Esophagus (tissue), 2 donors: ENCODE data around the gene BMPER. TPM values are rescaled to one million over a fixed set of nuclear protein-coding genes. Genes with fewer than 3 reads are reported as not detected.

Source experiments
- H3K27ac ChIP-seq, 2 donors: one replicate each; pipeline ENCODE4 v1.5.1; 2013; ENCODE audit warnings: low read depth in 2 of 2, mild to moderate bottlenecking in 2 of 2, inconsistent platforms in 1 of 2, low read length in 1 of 2, moderate library complexity in 1 of 2
- H3K27me3 ChIP-seq, 2 donors: one replicate each; pipeline ENCODE4 v1.6.1; 2013; ENCODE audit warnings: low read length in 2 of 2, control low read depth in 1 of 2, mild to moderate bottlenecking in 1 of 2; ENCODE audit not compliant: insufficient read depth in 2 of 2, control insufficient read depth in 1 of 2
- H3K36me3 ChIP-seq, 2 donors: one replicate each; pipeline ENCODE4 v1.6.1; 2013; ENCODE audit warnings: low read length in 1 of 2; ENCODE audit not compliant: control insufficient read depth in 2 of 2, insufficient read depth in 2 of 2
- H3K4me1 ChIP-seq, 2 donors: one replicate each; pipeline ENCODE4 v1.6.1; 2013; ENCODE audit warnings: low read length in 1 of 2; ENCODE audit not compliant: control insufficient read depth in 2 of 2, insufficient read depth in 2 of 2
- H3K4me3 ChIP-seq, 2 donors: one replicate each; pipeline ENCODE4 v1.5.1; 2013; ENCODE audit warnings: low read length in 2 of 2, mild to moderate bottlenecking in 2 of 2, low read depth in 1 of 2, moderate library complexity in 1 of 2
- H3K9me3 ChIP-seq, 2 donors: one replicate each; pipeline ENCODE4 v1.6.1; 2013; ENCODE audit warnings: mild to moderate bottlenecking in 2 of 2, low read depth in 1 of 2, low read length in 1 of 2, moderate library complexity in 1 of 2; ENCODE audit not compliant: control insufficient read depth in 2 of 2, insufficient read depth in 1 of 2
- whole genome bisulfite sequencing, 2 donors: extraction: QIAGEN DNeasy Blood & Tissue Kit; methylation state at CpG; one replicate each; pipeline ENCODE4 v1.1.7; 2013; 5-methylcytosine and 5-hydroxymethylcytosine counted together
- polyA plus RNA-seq, 2 donors: library from polyadenylated mRNA; stranded (reverse); fragments of 200-250 nt; gene quantifications; one replicate each; pipeline ENCODE4 v1.2.3, GENCODE V29; 2013
- donor health status: healthy with polysubstance abuse.
- donor health status: Bipolar disorder and iron deficiency.

Gene BMPER
- polyA plus RNA-seq, 2 donors: 0.06 to 0.19 TPM

DNA sequence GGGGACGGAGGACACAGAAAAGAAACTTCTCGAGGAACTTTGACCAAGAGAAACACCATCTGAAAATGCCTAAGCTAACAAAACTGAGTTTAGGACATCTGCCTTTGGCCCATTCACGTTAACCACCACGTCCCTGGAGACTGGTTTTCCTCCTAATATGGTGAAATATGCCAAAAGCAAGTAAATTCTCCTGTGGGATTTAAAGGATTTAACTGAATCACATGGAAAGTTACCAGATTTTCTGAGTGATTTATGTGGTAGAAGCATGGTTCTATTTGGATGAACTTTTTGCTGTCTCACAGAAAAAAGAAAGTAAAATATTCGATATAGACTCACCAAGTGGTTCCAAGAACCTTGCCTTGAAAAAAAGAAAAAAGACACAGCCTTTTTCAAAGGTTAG lies 30.4 kb upstream of the BMPER start:
- Histone ChIP-seq H3K4me1 (no peaks in the 10 kb centered on the region), H3K9me3 (no peaks in the 10 kb centered on the region), H3K27me3 (no peaks in the 10 kb centered on the region), H3K36me3 (no peaks in the 10 kb centered on the region), H3K4me3 (no peak overlapping the region), H3K27ac (no peak overlapping the region)
- WGBS, 2 donors: 51 to 53% methylated on average over 5 of the region's 5 CpGs

DNA sequence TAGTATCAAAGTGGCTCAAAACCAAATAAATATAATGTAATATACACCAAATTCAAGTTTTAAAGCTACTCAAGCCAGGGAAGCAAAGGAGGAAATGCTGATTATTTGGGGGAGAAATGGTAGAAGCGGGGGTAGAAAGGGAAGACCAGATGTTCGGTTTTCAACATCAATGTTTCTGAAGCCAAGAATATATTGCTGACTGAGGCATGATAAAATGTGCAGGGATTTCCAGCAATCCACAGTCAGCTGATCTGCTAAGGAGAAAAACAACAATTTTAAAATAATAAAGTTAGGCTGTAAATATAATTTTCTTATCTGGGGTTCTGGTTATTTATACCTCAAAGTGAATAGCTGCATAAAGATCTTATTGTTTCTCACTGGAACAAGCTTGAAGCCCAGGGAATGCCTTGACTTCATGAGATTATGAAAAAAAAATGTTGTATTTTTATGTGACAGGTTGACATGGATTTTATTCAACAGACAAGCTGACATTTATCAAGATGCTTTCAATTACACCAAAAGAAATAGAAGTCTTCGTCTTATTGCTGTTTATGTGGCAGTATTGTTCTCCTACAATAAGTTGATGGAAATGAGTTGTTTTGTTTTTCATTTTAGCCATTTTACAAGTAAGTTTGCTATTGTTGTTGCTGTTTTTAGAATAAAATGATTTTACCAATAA lies 28.6 kb upstream of the BMPER start:
- no peak overlapping the region for H3K27ac ChIP-seq
- H3K9me3 ChIP-seq: no peaks in the 10 kb centered on the region
- WGBS, 2 donors: 65 to 74% methylated on average over 3 of the region's 3 CpGs

DNA sequence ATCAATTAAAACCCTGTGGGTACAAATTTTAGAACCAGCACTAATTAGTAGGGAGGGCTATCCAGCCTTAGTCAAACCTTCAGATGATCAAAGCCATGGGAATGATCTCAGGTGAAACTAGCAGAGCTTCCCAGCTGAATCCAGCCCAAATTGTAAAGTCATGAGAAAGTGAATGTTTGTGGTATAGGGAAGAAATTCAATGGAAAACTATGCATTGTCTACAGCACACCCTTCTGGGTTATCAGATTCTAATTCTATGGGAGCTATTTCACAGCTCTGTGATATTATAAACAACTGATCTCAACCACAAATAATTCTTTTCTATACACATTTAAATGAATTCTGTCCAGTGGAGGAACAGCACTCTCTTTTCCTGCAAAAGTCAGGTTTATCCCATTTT lies 24.6 kb upstream of the BMPER start:
- H3K4me1 ChIP-seq: no peaks in the 10 kb centered on the region
- no peaks in the 10 kb centered on the region for H3K36me3 ChIP-seq
- no peaks in the 10 kb centered on the region for H3K27me3 ChIP-seq
- no peaks in the 10 kb centered on the region for H3K9me3 ChIP-seq
- no peak overlapping the region for H3K27ac ChIP-seq
- no peak overlapping the region for H3K4me3 ChIP-seq

More for the DNA sequence above, 28.6 kb upstream of the BMPER start:
- Histone ChIP-seq H3K4me1 (no peaks in the 10 kb centered on the region), H3K27me3 (no peaks in the 10 kb centered on the region), H3K4me3 (no peak overlapping the region), H3K36me3 (no peaks in the 10 kb centered on the region)

DNA sequence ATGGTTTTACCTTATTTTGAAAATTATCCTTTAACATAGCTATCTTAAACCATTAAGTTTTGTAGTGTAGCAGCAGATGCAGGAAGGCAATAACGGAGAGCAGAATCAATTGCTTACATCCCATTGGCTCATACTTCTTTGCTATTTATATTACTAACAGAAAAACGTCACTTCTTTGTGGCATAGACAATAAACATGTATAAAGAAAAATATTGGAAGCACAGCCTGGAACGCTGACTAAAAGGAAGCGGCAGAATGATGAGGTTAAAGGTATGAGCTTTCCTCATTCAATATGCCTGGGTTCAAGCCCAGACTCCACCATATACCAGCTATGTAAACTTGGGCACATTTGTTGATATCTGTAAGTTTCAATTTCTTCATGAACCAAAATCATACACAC lies 24.0 kb upstream of the BMPER start:
- H3K27ac ChIP-seq: no peak overlapping the region
- 78 to 81% methylated on average over 4 of the region's 4 CpGs for WGBS, 2 donors

DNA sequence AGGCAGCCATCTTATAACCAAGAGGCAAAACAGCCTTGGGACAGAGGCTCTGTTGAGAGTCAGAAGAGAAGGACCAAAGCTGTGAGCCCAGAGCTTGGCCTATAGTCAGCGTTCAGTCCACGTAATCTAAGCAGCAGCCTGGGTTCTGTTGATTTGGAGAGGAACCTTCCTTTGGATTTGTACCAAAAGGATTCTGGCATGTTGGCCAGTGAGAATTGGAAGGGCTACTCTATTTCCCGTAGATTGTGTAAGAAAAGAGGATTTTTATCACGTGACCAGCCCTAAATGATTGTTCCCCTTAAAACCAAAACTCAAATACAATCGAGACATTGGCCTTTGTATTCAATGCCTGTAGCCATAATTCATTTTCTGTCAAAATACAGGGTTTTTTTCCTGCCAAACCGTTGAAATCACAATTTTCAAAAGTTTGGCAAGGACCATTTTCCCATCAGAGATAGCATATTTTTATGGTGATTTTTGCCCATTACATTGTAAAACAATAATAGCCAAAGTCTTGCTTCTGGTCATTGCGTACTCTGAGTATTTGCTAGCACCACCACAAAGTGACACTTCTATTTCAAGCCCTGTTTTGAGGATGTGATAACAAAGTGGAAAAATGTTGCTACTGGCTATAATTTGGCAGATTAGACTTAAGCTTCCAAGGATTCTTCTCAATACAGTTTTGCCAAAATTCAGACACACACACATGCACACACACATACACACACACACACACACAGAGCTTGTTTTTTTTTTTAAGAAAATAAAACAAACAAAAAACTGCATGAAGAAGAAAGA lies 23.1 kb upstream of the BMPER start:
- H3K4me1 ChIP-seq: no peaks in the 10 kb centered on the region
- no peaks in the 10 kb centered on the region for H3K9me3 ChIP-seq
- WGBS, 2 donors: 68 to 69% methylated on average over 7 of the region's 7 CpGs
- no peaks in the 10 kb centered on the region for H3K36me3 ChIP-seq
- no peaks in the 10 kb centered on the region for H3K27me3 ChIP-seq
- no peak overlapping the region for H3K4me3 ChIP-seq
- H3K27ac ChIP-seq: no peak overlapping the region

More for the DNA sequence above, 24.0 kb upstream of the BMPER start:
- Histone ChIP-seq H3K9me3 (no peaks in the 10 kb centered on the region), H3K4me3 (no peak overlapping the region), H3K36me3 (no peaks in the 10 kb centered on the region), H3K27me3 (no peaks in the 10 kb centered on the region), H3K4me1 (no peaks in the 10 kb centered on the region)

DNA sequence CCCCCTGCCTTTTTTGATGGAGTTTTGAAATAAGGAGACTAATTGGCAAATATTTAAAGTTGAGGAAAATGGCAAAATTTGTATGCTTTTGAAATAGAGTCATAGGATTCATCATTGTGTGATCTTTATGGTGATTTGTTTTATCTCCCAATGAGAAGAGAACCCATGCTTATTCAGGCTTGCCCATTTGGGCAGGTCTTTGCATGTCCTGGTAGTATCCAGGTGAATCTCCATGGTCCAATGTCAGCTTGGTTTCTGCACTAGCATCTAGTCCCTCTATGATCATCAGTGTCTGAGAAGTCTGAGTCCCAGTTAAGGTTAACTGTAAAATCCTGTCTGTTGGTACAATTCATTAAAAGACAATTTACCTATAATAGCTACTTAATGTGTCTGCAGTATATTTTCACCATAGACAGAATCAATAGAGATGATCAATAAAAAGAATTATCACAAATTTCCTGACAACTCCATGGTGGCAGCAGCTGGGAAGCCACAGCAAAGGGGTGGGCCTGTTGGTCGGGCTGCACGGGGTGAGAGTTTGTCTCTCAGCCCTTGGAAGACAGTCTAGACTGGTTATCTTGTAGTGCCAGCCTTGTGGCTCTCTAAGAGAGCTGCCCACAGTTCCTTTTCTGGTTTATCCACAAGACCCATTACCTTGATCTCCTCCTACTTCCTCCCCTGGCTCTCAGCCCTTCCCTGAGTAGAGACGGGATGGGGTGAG lies 22.2 kb upstream of the BMPER start:
- Histone ChIP-seq H3K27me3 (no peaks in the 10 kb centered on the region), H3K27ac (no peak overlapping the region), H3K4me3 (no peak overlapping the region), H3K4me1 (no peaks in the 10 kb centered on the region), H3K9me3 (no peaks in the 10 kb centered on the region), H3K36me3 (no peaks in the 10 kb centered on the region)
- WGBS, 2 donors: 38 to 49% methylated on average over 3 of the region's 3 CpGs

DNA sequence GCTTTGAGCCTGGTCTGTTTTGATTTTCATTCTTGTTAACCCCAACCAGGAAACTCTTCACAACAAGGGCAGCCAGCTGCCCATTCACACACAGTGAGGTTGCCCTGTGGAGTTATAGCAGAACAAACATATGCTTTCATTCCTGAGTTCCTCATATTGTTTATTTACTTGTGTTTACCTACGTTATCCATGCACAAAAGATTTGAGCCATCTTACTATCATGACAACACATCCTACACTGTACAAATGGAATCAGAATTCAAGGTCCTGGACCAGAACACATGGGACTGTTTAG lies 21.7 kb upstream of the BMPER start:
- Histone ChIP-seq H3K27me3 (no peaks in the 10 kb centered on the region), H3K4me1 (no peaks in the 10 kb centered on the region), H3K27ac (no peak overlapping the region), H3K36me3 (no peaks in the 10 kb centered on the region), H3K9me3 (no peaks in the 10 kb centered on the region), H3K4me3 (no peak overlapping the region)
- 50 to 69% methylated on average over 1 of the region's 1 CpG for WGBS, 2 donors

DNA sequence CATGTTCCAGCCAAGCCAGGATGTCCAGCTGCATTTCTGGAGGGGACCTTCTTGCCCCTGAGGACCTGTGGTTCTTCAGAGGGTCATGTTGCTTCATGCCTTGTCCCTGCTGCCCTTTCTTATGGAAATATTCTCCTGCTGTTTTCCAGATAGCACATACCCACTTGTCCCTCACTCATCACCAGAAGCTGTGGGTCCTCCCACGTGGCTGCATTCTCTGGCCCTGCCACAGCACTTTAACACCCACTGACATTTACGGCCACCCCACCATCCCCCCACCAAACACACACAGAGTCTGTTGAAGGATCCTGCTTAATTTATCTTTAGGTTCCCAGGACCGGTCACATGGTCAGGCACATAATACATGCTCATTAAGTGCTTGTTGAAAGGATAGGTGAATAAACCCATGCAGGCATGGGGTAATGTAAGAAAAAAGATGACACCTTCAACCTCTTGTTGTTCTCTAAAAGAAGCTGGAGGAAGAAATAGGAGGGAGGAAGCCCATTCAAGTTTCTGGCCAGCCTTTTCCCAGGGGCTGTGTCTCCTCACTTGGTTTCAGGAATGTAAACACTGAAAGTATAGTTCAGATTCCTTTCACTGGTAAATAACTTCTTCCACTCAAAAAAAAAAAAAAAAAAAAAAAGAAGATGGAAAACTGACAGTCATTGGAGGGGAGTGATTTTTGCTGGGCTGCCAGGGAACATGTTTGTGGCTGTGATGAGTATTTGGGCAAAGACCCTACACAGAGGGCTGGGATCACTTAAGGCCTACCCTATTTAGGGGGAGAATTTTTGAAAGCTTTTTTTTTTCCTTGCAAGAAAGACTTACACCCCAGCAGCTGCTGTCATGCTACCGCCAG lies 19.8 kb upstream of the BMPER start:
- Histone ChIP-seq H3K36me3 (no peaks in the 10 kb centered on the region), H3K4me3 (no peak overlapping the region), H3K4me1 (no peaks in the 10 kb centered on the region), H3K9me3 (no peaks in the 10 kb centered on the region), H3K27me3 (no peaks in the 10 kb centered on the region), H3K27ac (no peak overlapping the region)
- WGBS, 2 donors: 70 to 82% methylated on average over 4 of the region's 4 CpGs

DNA sequence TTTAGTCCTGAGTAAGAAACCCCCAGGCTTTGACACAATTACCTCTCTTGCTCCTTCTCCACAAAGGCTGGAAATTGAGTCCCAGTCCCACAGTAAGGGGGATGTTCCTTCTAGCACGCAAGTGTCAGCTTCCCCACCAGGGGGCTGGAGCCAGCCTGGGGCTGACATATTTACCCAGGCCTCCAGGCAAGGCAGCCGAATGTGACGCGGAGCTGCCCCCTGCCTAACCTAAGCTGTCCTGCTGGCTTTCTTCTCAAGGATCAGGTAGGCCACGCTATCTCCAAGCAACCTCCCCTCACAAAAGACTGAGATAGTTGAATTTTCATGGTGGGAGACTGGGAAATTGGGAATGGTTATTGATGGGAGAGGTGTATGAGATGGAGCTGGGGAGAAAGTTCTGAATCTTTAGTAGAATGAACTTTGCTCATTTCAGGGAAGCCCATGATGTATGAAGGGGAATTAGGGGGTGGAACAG lies 19.2 kb upstream of the BMPER start:
- Histone ChIP-seq H3K36me3 (no peaks in the 10 kb centered on the region), H3K27me3 (no peaks in the 10 kb centered on the region), H3K27ac (no peak overlapping the region), H3K9me3 (no peaks in the 10 kb centered on the region), H3K4me3 (no peak overlapping the region), H3K4me1 (no peaks in the 10 kb centered on the region)
- WGBS, 2 donors: 82 to 92% methylated on average over 5 of the region's 5 CpGs
